Mesenchymal stem cell (in vitro differentiated cells and primary cell): Measurements from ENCODE around the gene CCR6.
"Not testable (repeated sequence)": the region's sequence is repeated elsewhere in the genome, so short reads cannot be mapped to it uniquely, and the experiment has no call there.

ENCODE experiments used
- DNase-seq: peaks from one replicate; pipeline ENCODE4 v3.0.0-alpha.2; 2013
- H2AFZ ChIP-seq: one replicate; pipeline ENCODE4 v1.6.1; 2013; ENCODE audit warnings: low read depth, mild to moderate bottlenecking, control low read depth, inconsistent platforms, low read length, moderate library complexity
- H2AK5ac ChIP-seq: 2 replicates; pipeline ENCODE4 v1.6.1; 2013; ENCODE audit warnings: low read length, moderate library complexity, mild to moderate bottlenecking, inconsistent platforms; ENCODE audit not compliant: severe bottlenecking
- H2BK120ac ChIP-seq: one replicate; pipeline ENCODE4 v1.6.1; 2013; ENCODE audit warnings: low read depth, mild to moderate bottlenecking, inconsistent platforms, low read length, moderate library complexity
- H2BK12ac ChIP-seq, 2 experiments: one replicate each; pipeline ENCODE4 v1.6.1; 2013; ENCODE audit warnings: inconsistent platforms in 2 of 2, low read length in 2 of 2, mild to moderate bottlenecking in 2 of 2, moderate library complexity in 2 of 2, control low read depth in 1 of 2
- H2BK15ac ChIP-seq: one replicate; pipeline ENCODE4 v1.6.1; 2013; ENCODE audit warnings: mild to moderate bottlenecking, low read depth, inconsistent platforms; ENCODE audit not compliant: poor library complexity, severe bottlenecking
- H2BK5ac ChIP-seq: 2 replicates; pipeline ENCODE4 v1.6.1; 2013; ENCODE audit warnings: low read depth, mild to moderate bottlenecking, low read length, control low read depth, inconsistent platforms; ENCODE audit not compliant: poor library complexity, severe bottlenecking
- H3K14ac ChIP-seq, 2 experiments: one replicate each; pipeline ENCODE4 v1.6.1; 2013; ENCODE audit warnings: inconsistent platforms in 2 of 2, low read length in 2 of 2, control low read depth in 1 of 2, mild to moderate bottlenecking in 1 of 2, moderate library complexity in 1 of 2
- H3K18ac ChIP-seq, 2 experiments: one replicate each; pipeline ENCODE4 v1.6.1; 2013; ENCODE audit warnings: inconsistent platforms in 2 of 2, low read length in 2 of 2, control low read depth in 1 of 2, low read depth in 1 of 2, mild to moderate bottlenecking in 1 of 2
- H3K23ac ChIP-seq, 2 experiments: one replicate each; pipeline ENCODE4 v1.6.1; 2013; ENCODE audit warnings: inconsistent platforms in 2 of 2, low read length in 2 of 2, mild to moderate bottlenecking in 2 of 2, moderate library complexity in 2 of 2, control low read depth in 1 of 2
- H3K27ac ChIP-seq: 2 replicates; pipeline ENCODE4 v1.5.1; 2013; ENCODE audit warnings: mild to moderate bottlenecking, moderate library complexity, low read length, control low read depth, inconsistent platforms; ENCODE audit not compliant: poor library complexity, severe bottlenecking
- H3K27me3 ChIP-seq, 2 experiments: 2 replicates each; pipeline versions ENCODE4 v1.6.1 to v1.7.0; 2013; ENCODE audit warnings: low read length in 2 of 2, mild to moderate bottlenecking in 2 of 2, moderate library complexity in 2 of 2, control low read depth in 1 of 2, inconsistent platforms in 1 of 2; ENCODE audit not compliant: control insufficient read depth in 1 of 2, insufficient read depth in 1 of 2
- H3K36me3 ChIP-seq, 2 experiments: 2 replicates each; pipeline versions ENCODE4 v1.6.1 to v1.7.0; 2013; ENCODE audit warnings: low read length in 2 of 2, control low read depth in 1 of 2, inconsistent platforms in 1 of 2, low read depth in 1 of 2, mild to moderate bottlenecking in 1 of 2; ENCODE audit not compliant: insufficient read depth in 2 of 2, control insufficient read depth in 1 of 2
- H3K4ac ChIP-seq, 2 experiments: one replicate each; pipeline ENCODE4 v1.6.1; 2013; ENCODE audit warnings: inconsistent platforms in 2 of 2, low read length in 2 of 2, mild to moderate bottlenecking in 2 of 2, moderate library complexity in 2 of 2, control low read depth in 1 of 2, low read depth in 1 of 2
- H3K4me1 ChIP-seq: 2 replicates; pipeline ENCODE4 v1.6.1; 2013; ENCODE audit warnings: low read depth, low read length, control low read depth; ENCODE audit not compliant: control insufficient read depth, insufficient read depth
- H3K4me2 ChIP-seq: 2 replicates; pipeline ENCODE4 v1.6.1; 2013; ENCODE audit warnings: low read length, mild to moderate bottlenecking, inconsistent platforms; ENCODE audit not compliant: poor library complexity, severe bottlenecking
- H3K4me3 ChIP-seq, 2 experiments: 2 replicates each; pipeline versions ENCODE4 v1.5.1 to v1.7.0; 2013; ENCODE audit warnings: low read length in 2 of 2, mild to moderate bottlenecking in 2 of 2, control low read depth in 1 of 2, low read depth in 1 of 2; ENCODE audit not compliant: insufficient read depth in 1 of 2
- H3K79me1 ChIP-seq: replicated peaks from 2 replicates; pipeline ENCODE4 v1.6.1; 2013; ENCODE audit warnings: mild to moderate bottlenecking, control low read depth, low read length, inconsistent platforms; ENCODE audit not compliant: poor library complexity, severe bottlenecking
- H3K9ac ChIP-seq: 2 replicates; pipeline ENCODE4 v1.7.0; 2013; ENCODE audit warnings: mild to moderate bottlenecking, low read length, moderate library complexity
- H3K9me3 ChIP-seq: 2 replicates; pipeline ENCODE4 v1.7.0; 2013; ENCODE audit warnings: mild to moderate bottlenecking, low read length; ENCODE audit not compliant: control insufficient read depth
- H4K8ac ChIP-seq: one replicate; pipeline ENCODE4 v1.6.1; 2013; ENCODE audit warnings: inconsistent platforms, mild to moderate bottlenecking, low read length, moderate library complexity
- H4K91ac ChIP-seq: one replicate; pipeline ENCODE4 v1.6.1; 2013; ENCODE audit warnings: mild to moderate bottlenecking, low read length, inconsistent platforms
- WGBS: methylation state at CpG from one replicate; pipeline ENCODE4 v1.1.7; 2013; ENCODE audit warnings: mixed read lengths; 5-methylcytosine and 5-hydroxymethylcytosine counted together

CCR6 gene

GRCh38 chr6:167168296-167168695 lies 45.4 kb downstream of the CCR6 start:
- not testable (repeated sequence) for H2BK15ac ChIP-seq, H2BK12ac ChIP-seq, H3K9ac ChIP-seq, H2AK5ac ChIP-seq, H3K4me3 ChIP-seq, H3K4me1 ChIP-seq, H4K91ac ChIP-seq, H2BK5ac ChIP-seq, H3K18ac ChIP-seq, H2AFZ ChIP-seq, H3K79me1 ChIP-seq, DNase-seq, H3K27ac ChIP-seq, H3K4me2 ChIP-seq, H3K23ac ChIP-seq, H3K4ac ChIP-seq, H3K14ac ChIP-seq, H3K9me3 ChIP-seq, H2BK120ac ChIP-seq, H3K36me3 ChIP-seq, H4K8ac ChIP-seq
- WGBS: 88% methylated on average over 9 of the region's 16 CpGs
- H3K27me3 ChIP-seq: peaks cover 0 to 16% of the 10 kb centered on the region in 2 experiments

GRCh38 chr6:167169867-167170266 lies 47.0 kb downstream of the CCR6 start:
- DNase-seq, H4K8ac ChIP-seq, H3K27ac ChIP-seq, H2AFZ ChIP-seq, H3K9ac ChIP-seq, H3K9me3 ChIP-seq, H3K4me3 ChIP-seq, H3K79me1 ChIP-seq, H2BK120ac ChIP-seq, H2BK15ac ChIP-seq, H3K36me3 ChIP-seq, H3K4me2 ChIP-seq, H2BK5ac ChIP-seq, H3K4me1 ChIP-seq, H3K4ac ChIP-seq, H2BK12ac ChIP-seq, H4K91ac ChIP-seq, H2AK5ac ChIP-seq, H3K27me3 ChIP-seq, H3K18ac ChIP-seq, H3K23ac ChIP-seq, H3K14ac ChIP-seq: not testable (repeated sequence)
- WGBS: no CpG with 5 or more reads among the region's 13 CpGs

GRCh38 chr6:167171300-167171699 lies 48.4 kb downstream of the CCR6 start:
- H3K79me1 ChIP-seq, H2BK5ac ChIP-seq, H3K23ac ChIP-seq, H3K18ac ChIP-seq, H3K27ac ChIP-seq, DNase-seq, H3K9ac ChIP-seq, H4K91ac ChIP-seq, H3K36me3 ChIP-seq, H3K4me3 ChIP-seq, H2AFZ ChIP-seq, H3K4me1 ChIP-seq, H3K4ac ChIP-seq, H2AK5ac ChIP-seq, H2BK12ac ChIP-seq, H3K27me3 ChIP-seq, H3K14ac ChIP-seq, H4K8ac ChIP-seq, H2BK120ac ChIP-seq, H3K9me3 ChIP-seq, H2BK15ac ChIP-seq, H3K4me2 ChIP-seq: not testable (repeated sequence)
- 93% methylated on average over 11 of the region's 11 CpGs for WGBS

- not testable (repeated sequence) for H2BK15ac ChIP-seq, H3K18ac ChIP-seq, H3K79me1 ChIP-seq, H2BK5ac ChIP-seq, H2AK5ac ChIP-seq, H3K27ac ChIP-seq, H4K8ac ChIP-seq, H2BK12ac ChIP-seq, H2AFZ ChIP-seq, H3K9me3 ChIP-seq, DNase-seq, H3K4me3 ChIP-seq, H2BK120ac ChIP-seq, H3K27me3 ChIP-seq, H3K4me2 ChIP-seq, H3K14ac ChIP-seq, H3K4ac ChIP-seq, H3K23ac ChIP-seq, H3K36me3 ChIP-seq, H4K91ac ChIP-seq, H3K9ac ChIP-seq, H3K4me1 ChIP-seq
- WGBS: 81% methylated on average over 10 of the region's 13 CpGs
Observed at GRCh38 chr6:167172011-167172410, 49.1 kb downstream of the CCR6 start.
